AG09309 (cell line): ENCODE results near the gene WDR90.

Experiments
- DNase-seq: peaks from one replicate; pipeline ENCODE4 v3.0.0-alpha.2; 2010; ENCODE audit warnings: low read depth
- H3K4me3 ChIP-seq: 2 replicates; pipeline ENCODE4 v1.5.1; 2011; ENCODE audit warnings: mild to moderate bottlenecking, low read depth, low read length, moderate library complexity; ENCODE audit not compliant: control insufficient read depth
- TF ChIP-seq, protein P1 (sequence below): IDR thresholded peaks from 2 replicates; pipeline ENCODE4 v1.5.1; 2011; ENCODE audit warnings: mild to moderate bottlenecking, low read depth, low read length, inconsistent platforms; ENCODE audit not compliant: insufficient read depth, control insufficient read depth; ENCODE audit errors: missing control alignments

The WDR90 gene

DNA sequence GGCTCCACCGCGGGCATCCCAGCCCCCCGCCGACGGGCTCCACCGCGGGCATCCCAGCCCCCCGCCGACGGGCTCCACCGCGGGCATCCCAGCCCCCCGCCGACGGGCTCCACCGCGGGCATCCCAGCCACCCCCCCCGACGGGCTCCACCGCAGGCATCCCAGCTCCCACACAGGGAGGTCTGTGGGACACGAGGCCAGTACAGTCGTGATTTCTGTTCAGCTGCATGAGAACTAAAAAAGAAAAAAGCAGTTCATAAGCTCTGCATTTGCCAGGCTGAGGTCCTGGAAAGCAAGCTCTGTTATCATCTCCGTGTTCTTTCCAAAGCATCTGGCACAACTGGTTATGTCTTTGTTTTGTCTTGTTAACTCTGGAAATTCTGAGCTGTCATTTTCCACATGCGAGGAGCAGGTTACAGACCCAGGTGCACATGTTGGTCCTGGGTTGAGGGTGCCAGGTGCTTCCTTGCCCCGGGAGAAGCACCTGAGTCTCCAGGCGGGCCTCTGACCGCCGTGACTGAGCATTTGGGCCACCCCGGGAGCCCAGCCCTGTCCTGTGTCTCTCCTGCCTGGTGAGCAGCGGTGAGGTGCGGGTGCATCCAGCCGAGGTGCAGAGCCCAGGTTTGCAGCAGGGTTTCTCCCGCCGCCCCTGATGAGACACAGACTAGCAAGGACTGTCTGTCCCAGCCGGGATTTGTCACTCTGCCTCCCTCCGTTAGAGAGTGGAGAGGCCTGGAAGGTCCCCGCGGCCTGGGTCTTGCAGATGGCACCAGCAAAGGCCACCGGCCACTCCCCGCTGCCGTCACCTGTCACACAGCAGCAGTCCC lies 28.3 kb upstream of the WDR90 start:
- no peak overlapping the region for H3K4me3 ChIP-seq
- no peak for DNase-seq
- TF ChIP-seq, protein P1, sequence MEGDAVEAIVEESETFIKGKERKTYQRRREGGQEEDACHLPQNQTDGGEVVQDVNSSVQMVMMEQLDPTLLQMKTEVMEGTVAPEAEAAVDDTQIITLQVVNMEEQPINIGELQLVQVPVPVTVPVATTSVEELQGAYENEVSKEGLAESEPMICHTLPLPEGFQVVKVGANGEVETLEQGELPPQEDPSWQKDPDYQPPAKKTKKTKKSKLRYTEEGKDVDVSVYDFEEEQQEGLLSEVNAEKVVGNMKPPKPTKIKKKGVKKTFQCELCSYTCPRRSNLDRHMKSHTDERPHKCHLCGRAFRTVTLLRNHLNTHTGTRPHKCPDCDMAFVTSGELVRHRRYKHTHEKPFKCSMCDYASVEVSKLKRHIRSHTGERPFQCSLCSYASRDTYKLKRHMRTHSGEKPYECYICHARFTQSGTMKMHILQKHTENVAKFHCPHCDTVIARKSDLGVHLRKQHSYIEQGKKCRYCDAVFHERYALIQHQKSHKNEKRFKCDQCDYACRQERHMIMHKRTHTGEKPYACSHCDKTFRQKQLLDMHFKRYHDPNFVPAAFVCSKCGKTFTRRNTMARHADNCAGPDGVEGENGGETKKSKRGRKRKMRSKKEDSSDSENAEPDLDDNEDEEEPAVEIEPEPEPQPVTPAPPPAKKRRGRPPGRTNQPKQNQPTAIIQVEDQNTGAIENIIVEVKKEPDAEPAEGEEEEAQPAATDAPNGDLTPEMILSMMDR, result no peak

DNA sequence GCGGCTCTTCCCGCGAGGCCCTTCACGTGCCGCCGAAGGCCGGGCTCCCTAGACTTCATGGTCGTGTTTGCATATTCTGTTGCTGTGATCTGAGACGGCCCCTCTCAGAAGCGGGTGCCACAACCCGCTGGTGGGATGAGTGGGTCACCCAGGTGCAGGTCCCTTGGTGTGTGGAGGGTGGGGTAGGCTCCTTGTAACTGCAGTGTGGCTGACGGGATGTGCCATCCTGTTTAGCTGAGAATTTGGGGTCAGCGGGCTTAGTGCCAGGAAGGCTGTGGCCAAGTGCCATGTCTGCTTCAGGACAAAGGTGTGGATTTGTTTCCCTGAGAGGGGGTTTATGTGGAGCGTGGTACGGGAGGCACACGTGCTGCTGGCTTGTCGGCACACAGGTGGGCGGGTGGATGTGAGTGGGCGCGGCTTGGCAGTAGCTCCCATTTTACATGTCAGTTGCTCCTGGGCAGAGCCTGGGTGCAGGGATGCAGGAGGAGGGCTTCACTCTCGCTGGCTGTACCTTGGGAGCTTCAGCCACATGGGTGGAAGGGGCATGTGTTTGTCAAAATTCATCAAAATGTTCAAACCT lies 27.5 kb upstream of the WDR90 start:
- DNase-seq, result no peak
- TF ChIP-seq, protein P1, result no peak
- no peak overlapping the region for H3K4me3 ChIP-seq

DNA sequence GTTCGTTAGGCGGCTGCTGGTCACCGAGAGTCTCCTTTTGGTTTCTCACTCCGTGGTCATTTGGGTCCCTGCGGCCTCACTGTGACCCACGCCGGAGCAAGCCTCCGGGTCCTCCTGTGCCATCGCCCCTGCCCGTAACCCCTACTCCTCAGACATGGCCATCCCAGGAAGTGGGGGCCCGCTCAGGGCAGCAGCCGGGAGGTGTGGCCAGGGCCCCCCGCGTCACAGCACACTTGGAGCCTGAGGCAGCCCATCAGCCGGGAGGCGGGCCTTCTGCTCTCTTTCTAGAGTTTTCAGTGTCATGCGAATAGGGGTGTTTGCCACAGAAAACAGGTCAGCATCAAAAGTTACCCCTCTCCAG lies 26.3 kb upstream of the WDR90 start:
- DNase-seq, result no peak
- no peak overlapping the region for H3K4me3 ChIP-seq
- TF ChIP-seq, protein P1, result no peak

DNA sequence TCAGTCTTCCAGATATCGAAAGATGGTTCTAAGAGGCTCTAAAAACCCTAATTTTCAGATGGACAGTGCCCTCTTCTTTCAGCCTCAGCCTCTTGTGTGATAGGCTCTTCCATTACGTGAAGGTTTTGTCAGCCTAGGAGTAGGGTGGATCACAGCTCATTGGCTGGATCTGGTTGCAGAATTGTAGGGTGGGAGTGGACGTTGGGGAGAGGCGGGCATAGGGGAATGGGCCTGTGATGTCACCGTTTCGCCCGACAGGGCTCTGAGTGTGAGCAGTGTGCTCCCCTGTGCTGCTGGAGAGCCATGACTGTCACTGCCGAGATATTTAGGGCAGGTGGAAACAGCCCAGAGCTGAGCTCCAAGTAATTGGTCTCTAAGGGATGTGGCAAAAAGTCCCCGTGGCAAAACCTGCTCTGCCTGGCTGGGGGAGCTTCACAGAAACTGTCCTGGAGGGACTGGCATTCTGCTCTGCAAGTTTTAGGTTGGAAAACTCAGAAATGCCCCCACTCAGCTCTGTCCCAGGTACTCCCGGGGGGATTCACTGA lies 24.6 kb upstream of the WDR90 start:
- H3K4me3 ChIP-seq, result no peak overlapping the region
- DNase-seq, result no peak
- TF ChIP-seq, protein P1, result no peak

DNA sequence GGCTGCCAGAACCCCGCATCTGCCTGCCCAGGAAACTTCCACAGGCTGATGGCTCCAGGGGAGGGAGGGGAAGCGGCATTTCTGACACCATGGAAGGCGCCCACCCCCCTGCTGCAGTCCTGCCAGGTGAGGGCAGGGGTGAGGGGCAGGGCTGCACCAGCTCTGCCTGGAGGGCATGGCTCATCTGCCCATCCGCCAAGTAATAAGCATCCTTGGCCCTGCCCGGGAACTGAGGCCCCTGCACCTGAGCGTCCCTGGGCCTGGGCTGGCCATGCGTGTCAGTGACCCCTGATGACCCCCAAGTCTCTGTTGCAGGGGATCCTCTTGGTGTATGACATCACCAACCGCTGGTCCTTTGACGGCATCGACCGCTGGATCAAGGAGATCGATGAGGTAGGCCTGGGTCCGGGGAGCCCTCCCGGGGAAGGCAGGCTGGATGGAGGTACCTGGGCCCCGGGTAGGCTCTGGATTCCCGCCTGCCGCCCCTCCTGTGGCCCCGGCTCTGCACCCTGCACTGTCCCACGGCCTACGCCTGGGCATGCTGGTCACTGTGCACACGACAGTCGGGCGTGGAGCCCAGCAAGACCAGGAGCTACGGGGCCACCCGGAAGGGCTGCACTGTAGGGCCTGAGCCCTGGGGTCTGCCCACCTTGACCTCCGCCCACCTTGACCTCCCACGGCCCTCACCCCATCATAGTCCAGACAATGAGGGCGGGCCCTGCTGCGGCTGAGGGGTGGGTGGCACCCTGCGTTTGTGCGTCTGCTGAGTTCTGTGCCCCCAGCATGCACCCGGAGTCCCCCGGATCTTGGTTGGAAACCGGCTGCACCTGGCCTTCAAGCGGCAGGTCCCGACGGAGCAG lies 23.8 kb upstream of the WDR90 start:
- H3K4me3 ChIP-seq, result no peak overlapping the region
- DNase-seq, result no peak
- TF ChIP-seq, protein P1, result no peak

DNA sequence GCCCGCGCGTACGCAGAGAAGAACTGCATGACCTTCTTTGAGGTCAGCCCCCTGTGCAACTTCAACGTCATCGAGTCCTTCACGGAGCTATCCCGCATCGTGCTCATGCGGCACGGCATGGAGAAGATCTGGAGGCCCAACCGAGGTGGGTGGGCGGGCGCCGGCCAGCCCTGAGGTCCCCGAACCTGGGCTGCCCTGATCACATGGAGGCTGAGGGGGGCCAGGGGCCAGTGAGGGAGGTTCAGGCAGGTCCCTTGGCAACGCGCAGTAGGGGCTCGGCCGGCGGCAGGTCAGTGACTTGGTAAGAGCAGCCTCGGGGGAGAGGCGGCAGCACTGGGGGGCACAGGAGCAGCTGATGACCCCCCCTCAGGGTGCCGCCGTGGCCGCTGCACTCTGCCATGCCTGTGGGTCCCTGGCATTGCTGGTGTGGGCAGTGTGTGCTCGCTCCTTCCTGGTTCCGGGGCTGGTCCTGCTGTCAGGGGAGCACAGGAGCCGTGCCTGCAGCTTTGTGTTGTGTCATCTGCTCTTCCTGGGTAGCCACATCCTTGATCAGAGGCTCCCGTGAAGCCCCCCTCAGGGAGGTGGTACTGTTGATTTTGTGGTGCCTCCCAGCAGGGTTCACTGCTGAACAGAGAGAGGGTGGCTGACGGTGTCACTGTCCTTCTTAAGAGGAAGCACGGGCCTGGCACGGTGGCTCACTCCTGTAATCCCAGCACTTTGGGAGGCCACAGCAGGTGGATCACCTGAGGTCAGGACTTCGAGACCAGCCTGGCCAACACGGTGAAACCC lies 23.0 kb upstream of the WDR90 start:
- TF ChIP-seq, protein P1, result no peak
- H3K4me3 ChIP-seq, result no peak overlapping the region
- no peak for DNase-seq
